Measurements from ENCODE around the gene SNAP25.

Gene SNAP25

DNA sequence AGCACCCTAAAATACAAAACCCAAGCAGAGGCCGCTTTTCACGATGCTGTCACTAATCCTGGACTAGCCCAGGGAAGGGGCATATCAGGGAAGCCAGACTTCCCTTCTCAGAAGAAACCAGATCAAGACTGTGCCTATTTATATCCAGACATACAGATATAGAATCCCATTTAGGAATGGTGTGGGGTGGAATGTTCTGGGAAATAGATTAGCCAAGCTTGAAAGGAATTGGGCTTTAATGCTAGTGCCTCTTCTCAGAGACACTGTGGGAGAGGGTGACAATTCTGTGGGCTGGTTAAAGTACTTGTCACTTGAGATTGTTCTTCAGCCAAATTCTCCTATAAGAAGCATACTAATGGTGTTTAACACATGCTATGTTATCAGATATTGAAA is 45.5 kb downstream of the SNAP25 start:
- no peak for DNase-seq

DNA sequence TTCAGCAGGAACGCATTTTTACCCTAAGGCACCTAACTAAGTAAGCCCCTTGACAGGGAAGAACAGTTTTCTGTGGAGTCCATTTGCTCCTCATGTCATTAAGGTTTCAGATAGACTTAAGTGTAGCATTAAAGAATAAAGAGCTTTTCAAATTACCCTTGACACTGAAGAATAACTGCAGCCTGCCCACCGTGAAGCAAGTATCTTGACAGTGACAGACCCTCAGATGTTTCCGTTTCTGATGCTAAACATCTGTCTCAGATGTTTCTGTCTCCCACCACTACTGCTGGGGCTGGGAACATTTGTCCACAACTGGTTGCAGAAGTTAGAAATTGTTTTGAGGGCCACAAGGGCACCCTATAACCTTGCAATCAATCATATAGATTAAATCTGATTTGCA is 50.0 kb downstream of the SNAP25 start:
- DNase-seq = no peak

DNA sequence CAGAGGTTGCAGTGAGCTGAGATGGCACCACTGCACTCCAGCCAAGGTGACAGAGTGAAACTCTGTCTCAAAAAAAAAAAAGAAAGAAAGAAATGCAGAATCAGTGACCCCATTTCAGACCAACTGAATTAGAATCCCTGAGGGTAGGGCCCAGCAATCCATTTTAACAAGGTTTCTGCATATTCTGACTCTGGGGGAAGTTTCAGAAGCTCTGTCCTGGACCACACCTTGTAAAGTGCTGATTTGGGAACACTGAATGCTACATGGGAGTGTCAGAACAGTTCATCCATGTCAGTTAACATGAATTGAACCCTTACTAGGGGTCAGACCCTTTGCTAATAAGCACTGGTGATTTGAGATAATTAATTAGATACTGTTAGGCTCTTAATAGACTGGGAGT is 52.0 kb downstream of the SNAP25 start:
- no peak for DNase-seq

DNA sequence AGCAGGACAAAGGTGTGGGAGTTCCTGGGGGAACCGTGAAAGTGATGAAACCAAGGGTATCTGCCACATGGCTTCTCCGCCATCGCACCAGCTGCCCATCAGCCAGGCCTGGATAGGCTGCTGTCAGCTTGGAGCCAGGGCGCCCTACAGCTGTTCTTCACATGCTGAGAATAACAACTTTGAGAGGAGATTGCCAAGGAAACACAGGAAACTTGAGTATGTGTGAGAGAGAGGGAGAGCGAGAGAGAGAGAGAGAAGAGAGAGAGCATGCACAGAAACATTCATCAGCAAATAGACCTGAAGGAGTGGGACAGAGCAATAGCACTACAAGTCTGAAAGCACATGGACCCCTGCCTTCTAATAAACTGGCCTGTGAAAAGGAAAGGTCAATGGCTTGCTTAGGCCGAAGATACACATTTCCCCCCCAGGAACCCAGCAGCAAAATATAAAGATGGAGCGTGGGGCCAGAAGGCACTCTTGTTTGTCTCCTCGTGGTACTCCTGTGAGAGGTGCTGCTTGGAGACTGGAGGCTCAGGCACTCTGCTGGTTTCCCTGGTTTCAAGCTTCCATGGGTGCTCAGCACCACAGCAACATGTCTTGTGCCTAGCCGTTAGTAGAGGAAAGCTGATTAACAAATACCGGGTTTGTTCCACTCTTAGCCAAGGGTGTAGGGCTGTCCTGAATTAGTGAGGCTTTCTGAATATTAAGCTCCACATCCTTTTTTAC is 53.0 kb downstream of the SNAP25 start:
- DNase-seq = no peak

DNA sequence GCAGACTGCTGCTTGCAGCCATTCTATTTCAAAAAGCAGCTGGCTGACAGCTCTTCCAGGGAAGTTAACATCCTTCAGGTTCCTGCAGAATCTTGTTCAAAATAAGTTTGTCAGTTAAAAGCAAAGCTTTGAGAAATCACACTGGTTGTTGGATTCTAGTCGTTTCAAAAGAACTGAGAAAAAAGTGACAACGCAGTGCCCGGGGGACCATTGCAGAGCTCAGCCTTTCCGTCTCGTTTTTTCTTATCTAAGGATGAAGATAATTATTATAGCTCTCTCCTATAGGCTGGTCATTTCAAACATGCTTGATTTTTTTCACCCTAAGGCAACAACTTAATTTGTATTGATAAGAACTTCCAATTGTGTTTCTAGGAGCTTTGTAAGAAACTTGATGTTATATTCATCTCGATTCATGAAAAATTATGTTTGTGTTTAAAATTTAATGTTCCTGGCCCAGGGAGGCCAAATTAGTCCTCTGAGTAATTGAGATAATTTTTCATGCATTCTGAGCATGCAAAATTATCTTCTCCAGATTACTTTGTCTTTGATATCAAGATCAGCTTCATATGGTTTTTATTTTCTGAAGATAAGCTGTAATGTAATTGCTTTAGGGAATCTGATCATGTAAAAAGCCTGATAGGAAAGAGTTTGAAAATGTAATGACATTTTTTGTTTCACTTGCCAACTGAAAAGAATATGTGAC is 58.4 kb downstream of the SNAP25 start:
- DNase-seq = no peak

DNA sequence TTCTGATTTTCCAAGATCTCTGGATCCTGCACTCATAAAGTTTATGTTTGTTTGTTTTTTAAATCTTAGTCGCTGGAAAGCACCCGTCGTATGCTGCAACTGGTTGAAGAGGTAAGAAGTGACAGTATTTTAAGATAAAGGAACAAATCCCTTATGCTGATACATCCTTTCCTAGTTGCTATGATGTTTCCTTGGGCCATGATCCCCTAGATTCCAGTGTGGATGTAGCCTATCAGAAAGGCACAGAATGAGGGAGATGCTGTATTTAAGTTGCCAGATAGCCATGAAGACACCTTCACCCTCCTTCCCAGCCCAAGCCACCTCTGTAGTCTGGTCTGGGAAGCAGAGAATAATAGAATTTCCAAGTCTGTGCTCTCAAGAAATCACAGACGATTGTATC is 59.0 kb downstream of the SNAP25 start:
- no peak for DNase-seq

DNA sequence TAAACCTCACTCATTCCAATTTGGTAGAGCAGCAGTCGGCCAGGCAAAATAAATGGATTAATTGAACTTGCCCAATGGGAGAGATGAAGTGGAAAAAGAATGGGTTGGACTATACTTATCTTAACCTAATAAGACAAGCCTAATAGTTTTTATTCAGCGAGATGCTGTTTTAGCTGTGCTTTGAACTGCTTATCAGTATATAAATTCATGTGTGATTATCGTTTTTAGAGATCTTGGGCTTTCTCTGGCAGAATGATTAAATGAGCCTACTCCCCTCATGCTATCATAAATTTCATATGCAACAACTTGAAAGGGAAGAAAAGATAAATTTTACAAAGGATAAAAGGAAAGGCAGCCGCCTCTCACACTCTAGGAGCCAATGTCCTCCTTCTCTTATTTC is 59.8 kb downstream of the SNAP25 start:
- no peak for DNase-seq

DNA sequence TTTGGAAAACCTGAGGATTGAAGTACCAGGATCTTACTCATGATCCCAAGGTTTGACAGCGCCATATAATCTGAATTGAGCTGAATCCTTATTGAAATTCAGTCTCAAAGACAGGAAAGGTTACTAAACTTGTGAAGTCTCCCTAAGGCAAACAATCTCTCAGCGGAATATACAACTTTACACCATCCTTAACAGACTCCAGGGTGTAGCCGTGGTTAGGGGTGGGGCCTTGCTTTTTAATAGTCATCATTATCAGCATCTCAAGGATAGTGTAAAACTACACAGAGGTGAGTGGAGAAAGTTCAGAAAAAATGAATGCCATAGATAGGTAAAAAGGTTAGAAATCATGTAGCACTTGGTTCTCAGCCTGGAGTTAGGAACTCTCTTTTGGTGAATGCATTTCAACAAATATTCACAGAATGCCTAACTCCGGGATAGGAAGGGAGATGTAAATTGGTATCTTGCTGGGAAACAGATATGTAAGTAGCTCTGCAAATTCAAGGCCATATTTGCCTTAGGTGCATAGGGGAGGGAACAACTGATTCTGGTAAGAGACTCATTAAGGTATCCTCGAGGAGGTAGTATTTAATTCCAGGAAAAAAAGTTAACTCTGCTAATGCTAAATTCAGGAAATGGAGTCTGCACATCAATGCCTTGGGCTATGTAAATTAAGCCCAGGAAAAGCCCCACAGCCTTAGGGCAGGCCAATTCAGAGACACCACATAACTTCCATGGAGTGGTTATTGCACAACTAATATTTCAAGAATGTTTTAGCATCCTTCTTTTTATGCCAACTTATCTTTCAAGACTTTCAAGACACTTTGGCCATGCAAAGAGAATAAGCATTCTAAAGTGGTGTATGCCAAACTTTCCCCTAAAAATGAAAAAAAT is 61.6 kb downstream of the SNAP25 start:
- no peak for DNase-seq

DNA sequence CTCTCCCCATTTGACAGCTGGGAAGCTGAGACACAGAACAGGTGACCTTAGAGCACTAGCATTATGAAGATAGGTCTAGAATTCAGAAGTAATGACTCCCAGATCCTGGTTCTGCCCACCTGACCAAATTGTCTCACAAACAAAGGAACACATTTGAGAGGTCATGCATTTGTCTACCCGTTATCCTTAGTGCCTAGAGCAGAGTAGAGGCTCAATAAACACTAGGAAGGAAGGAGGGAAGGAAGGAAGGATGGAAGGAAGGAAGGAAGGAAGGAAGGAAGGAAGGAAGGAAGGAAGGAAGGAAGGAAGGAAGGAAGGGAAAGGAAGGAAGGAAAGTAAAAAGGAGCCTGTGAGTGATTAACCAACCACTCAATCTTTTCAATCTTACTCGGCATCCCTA is 63.3 kb downstream of the SNAP25 start:
- no peak for DNase-seq

DNA sequence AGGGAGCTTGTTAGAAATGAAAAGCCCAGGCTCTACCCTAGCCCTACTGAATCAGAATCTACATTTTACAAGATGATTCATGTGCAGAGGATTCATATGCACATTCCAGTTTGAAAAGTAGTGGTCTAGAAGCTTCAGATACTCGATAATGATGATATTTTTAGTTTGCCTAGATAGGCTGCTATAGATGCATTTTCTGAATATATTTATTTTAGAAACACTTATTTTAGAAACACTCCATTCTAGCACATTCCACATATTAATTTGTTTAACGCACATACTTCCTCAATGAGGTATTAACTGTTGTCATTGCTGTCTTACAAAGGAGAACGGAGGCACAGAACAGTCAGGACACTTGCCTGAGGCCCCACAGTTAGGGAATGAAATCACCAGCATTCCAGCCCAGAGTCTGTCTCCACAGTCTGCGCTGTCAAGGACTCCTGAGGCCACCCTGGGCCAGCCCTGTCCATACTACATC is 64.4 kb downstream of the SNAP25 start:
- no peak for DNase-seq

DNA sequence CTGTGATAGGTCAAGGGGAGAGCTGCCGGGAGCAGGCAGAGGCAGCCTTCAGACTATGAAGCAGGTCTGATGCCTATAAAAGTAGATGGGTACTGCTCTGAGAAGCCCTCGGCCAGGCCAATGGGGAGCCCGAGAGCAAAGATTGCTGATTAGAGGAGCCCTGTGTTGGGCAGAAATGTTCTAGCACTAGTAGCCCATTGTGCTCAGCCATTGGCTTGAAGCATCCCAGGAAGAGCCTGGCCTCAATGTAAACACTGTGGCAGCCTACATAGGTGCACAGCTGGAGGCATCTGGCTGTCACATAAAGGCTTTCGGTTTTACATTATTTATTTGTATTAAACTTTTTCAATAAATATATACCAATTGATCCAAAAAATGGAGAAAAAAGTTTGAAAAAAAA is 67.7 kb downstream of the SNAP25 start:
- DNase-seq = no peak

DNA sequence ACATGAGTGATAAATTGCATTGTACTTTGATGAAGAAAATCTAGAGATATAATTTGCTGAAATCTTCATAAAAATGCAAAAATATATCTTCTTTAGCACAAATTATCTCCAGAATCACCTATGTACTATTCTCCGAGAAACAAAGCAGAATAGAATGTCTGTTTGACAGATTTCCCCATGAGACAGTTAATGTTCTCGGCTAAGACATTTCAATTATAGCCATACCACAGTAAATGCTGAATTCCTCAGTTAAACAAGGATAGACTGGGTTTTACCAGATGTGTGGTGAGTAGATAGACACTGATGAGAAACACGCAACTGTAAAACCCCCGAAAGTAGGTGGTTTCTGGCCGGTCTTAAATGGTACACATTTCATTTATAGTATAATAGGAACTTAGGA is 69.8 kb downstream of the SNAP25 start:
- DNase-seq = no peak

DNA sequence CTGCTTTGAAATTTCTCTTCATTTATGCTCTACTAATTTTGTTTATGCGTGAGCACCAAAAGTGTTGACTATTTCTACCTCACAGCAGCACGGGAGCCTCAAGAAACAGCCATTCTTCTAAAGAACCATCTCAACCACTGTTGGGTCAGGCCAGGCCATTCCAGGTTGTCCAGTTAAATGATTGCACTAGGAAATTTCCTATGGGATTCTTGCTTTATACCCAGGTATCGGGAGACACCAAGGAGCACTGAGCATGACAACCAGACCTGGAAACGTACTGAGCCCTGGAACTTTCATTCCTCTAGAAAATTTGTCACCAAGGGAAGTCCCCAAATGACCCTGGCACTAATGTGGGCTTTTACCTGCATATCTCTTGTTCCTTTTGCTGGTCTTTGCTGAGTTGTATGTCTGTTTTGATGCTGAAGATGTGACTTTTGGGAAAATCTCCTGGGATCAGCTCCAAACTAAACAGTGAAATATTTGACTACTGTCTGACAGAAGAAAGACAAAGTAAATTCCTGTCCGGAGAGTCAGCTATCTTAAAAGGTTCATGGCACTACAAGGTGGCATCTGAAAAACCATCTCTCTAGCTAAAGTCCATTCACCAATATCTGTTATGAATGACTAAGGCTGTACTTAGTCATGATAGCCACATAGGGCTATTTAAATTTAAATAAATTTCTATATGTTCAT is 70.5 kb downstream of the SNAP25 start:
- no peak for DNase-seq

DNA sequence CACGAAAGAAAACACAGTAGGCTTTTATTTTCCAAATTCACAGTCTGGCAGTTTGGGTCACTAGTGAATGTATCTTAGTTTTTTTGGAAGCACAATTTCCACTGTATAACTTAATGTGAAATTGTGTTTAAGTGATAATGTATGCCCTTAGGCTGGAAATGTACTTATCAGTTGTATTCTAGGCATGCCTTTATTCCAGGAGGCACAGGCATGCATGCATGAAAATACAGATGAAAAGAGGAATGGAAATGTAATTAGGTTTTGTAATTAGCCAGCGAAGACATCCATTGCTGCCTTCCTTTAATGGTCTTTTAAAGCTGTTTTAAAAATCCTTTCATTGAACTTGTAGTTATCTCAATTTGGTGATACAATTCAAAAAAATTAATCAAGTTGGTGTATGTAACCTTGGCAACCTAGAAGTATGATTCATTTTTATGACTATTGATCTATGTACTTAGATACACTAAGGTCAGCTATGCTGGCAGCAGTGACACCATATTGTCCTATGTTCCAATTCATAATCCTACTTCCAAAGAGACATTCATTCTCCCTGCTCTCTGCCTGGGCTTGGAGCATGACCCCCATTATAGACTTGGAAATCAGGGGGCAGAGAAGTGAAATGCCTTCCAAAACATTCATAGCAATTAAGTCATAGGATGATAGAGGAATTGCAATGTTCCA is 73.1 kb downstream of the SNAP25 start:
- DNase-seq = no peak

DNA sequence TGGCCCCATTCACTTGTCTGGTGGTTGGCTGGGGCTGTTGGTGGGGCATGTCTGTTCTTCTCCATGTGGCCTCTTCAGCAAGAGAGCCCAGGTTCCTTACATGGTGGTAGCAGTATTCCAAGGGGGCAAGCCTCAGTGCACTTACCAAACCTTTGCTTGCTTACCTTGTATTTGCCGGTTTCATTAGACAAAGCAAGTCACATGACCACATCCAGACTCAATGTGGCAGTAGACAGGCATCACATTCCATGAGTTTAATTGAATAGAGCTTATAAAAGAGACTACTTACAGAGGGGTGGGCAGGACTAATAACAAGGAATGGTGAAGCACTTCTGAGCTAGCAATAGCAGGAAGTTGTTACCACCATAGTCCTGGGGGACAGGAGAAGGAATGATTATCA is 78.6 kb downstream of the SNAP25 start:
- DNase-seq = no peak

DNA sequence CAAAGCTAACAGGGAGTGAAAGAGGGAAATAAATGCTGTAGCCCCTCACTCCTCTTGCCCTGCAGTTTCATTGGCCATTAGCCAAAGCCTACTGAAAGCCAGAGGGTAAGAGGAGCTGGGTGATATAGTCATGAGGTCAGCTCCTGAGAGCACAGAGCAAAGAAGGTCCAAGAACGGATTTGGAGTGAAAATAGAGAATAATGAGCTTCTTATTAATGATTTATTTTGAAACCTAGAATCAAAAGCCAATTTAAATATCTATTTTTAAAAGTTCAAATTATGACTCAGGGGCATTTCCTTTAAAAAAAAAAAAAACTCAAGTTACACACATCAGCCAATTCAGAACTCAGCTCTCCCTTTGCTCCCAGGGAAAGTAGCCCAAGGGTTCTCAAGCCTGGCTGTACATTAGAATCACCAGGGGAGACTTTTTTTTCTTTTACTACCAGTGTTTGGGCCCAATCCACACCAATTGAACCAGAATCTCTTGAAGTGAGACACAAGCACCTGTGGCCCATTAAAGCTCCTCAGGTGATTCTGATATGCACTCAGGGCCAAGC is 79.1 kb downstream of the SNAP25 start:
- DNase-seq = no peak

DNA sequence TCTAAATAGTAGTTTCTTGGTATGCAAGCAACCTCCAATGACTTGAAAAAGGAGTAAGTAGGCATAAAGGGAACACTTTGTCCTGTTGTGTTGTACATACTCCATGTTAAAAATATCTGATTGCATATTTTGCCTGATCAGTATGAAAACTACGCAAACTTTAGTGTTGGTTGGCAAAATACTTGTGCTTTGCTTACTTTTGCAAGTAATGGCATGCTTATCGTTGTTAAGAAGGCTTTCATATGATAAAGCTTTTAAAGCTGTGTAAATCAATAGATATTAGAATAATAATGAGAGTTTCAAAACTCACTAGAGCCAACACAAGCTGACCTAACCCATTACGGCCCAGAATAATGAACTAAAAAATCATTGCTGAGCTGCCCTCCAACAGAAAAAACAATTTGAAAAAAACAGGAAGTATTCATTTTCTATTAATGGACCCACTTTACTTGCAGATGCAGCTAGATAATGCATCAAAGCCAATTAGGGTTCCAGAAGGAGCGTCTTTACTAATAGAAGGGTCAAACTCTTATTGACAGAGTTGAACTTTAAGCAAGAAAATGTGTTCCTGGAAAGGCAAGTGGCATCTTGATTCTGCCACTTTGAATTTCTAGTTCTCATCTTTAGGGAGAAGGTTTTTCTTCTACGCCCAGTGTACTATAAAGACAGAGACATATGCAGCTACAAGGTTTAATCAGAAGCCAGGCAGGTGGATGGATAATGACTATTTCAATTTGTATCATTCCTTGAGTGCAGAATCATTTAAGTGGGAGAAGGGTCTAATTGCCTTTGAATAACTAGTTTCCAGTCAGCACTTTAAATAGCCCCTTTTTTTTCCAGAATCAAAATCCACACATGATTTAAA is 82.2 kb downstream of the SNAP25 start:
- no peak for DNase-seq

DNA sequence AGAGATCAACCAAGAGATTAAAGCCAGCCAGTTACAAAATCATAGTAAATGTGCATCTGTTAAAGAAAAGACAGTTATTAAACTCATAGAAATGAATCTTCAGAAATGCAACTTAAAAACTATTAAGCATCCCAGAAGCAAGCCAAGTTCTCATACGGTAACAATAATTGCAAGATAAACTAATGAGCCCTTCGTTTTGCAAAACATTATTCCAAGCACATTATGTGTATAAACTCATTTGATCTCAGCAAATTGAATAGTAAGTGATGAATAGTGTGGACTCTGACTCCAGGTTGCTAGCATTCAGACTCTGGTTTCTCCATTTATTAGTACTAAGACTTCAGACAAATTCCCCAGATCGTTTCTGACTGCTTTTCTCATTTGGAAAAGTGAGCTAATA is 85.2 kb downstream of the SNAP25 start:
- no peak for DNase-seq

DNA sequence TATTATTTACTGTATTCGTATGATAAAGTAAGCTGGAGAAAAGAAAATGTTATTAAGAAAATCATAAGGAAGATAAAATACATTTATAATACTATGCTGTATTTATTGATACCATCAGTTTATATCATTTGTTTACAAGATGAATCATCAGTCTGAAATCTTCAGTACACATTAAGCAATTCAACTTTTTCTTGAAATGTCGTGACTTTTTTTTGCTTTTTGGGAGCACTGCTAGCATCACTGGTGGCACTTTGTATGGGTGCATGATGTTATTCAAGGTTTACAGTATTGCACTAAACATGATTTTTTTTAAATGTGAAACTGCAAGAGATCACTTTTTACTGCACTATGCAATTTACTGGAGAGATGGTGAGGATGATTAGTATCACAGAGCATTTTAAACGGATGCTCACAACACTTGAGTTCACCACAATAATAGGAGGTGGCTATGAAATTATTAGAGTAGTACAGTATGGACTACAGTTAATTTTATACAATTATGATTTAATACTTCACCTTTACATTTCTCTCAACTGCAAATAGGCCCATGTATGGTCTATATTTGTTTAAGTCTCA is 85.9 kb downstream of the SNAP25 start:
- no peak for DNase-seq

DNA sequence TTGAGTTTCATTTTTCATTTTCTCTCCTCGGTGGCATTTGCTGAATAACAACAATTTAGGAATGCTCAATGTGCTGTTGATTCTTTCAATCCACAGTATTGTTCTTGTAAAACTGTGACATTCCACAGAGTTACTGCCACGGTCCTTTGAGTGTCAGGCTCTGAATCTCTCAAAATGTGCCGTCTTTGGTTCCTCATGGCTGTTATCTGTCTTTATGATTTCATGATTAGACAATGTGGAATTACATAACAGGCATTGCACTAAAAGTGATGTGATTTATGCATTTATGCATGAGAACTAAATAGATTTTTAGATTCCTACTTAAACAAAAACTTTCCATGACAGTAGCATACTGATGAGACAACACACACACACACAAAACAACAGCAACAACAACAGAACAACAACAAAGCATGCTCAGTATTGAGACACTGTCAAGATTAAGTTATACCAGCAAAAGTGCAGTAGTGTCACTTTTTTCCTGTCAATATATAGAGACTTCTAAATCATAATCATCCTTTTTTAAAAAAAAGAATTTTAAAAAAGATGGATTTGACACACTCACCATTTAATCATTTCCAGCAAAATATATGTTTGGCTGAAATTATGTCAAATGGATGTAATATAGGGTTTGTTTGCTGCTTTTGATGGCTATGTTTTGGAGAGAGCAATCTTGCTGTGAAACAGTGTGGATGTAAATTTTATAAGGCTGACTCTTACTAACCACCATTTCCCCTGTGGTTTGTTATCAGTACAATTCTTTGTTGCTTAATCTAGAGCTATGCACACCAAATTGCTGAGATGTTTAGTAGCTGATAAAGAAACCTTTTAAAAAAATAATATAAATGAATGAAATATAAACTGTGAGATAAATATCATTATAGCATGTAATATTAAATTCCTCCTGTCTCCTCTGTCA is 88.1 kb downstream of the SNAP25 start:
- DNase-seq = no peak

Measured in NCI-H1436 (cell line).